ENCODE data around the gene EPHA6.
A peak's percentile ranks its signal among the peaks of the same experiment; 100 is the strongest.

Gene EPHA6

GRCh38 chr3:97689962-97690361 lies 875.6 kb downstream of the EPHA6 start:
- no peak for DNase-seq (ENCODE audit: low read depth in 1 of 2, low spot score in 1 of 2)

GRCh38 chr3:97691354-97691753 lies 877.0 kb downstream of the EPHA6 start:
- no peak for DNase-seq (ENCODE audit: low read depth in 1 of 2, low spot score in 1 of 2)

GRCh38 chr3:97692389-97692788 lies 878.0 kb downstream of the EPHA6 start:
- DNase-seq (ENCODE audit: low read depth in 1 of 2, low spot score in 1 of 2) = no peak

- DNase-seq (ENCODE audit: low read depth in 1 of 2, low spot score in 1 of 2) = no peak
These were observed 878.4 kb downstream of the EPHA6 start for GRCh38 chr3:97692831-97693230.

GRCh38 chr3:97694876-97695275 lies 880.5 kb downstream of the EPHA6 start:
- DNase-seq (ENCODE audit: low read depth in 1 of 2, low spot score in 1 of 2) = no peak

- DNase-seq (ENCODE audit: low read depth in 1 of 2, low spot score in 1 of 2) = no peak
These were observed 884.3 kb downstream of the EPHA6 start for GRCh38 chr3:97698691-97699090.

GRCh38 chr3:97699889-97700288 lies 885.5 kb downstream of the EPHA6 start:
- no peak for DNase-seq (ENCODE audit: low read depth in 1 of 2, low spot score in 1 of 2)

- no peak for DNase-seq (ENCODE audit: low read depth in 1 of 2, low spot score in 1 of 2)
These were observed 891.4 kb downstream of the EPHA6 start for GRCh38 chr3:97705764-97706163.

GRCh38 chr3:97706226-97706625 lies 891.8 kb downstream of the EPHA6 start:
- DNase-seq (ENCODE audit: low read depth in 1 of 2, low spot score in 1 of 2) = no peak

GRCh38 chr3:97711654-97712053 lies 897.3 kb downstream of the EPHA6 start:
- DNase-seq (ENCODE audit: low read depth in 1 of 2, low spot score in 1 of 2) = no peak

- DNase-seq (ENCODE audit: low read depth in 1 of 2, low spot score in 1 of 2) = no peak
These were observed 898.5 kb downstream of the EPHA6 start for GRCh38 chr3:97712919-97713318.

- no peak for DNase-seq (ENCODE audit: low read depth in 1 of 2, low spot score in 1 of 2)
These were observed 899.2 kb downstream of the EPHA6 start for GRCh38 chr3:97713634-97714033.

GRCh38 chr3:97719156-97719821 lies 904.9 kb downstream of the EPHA6 start:
- peak; percentile 17 to 45 for DNase-seq (ENCODE audit: low read depth in 1 of 2, low spot score in 1 of 2)

GRCh38 chr3:97720417-97720816 lies 906.0 kb downstream of the EPHA6 start:
- no peak for DNase-seq (ENCODE audit: low read depth in 1 of 2, low spot score in 1 of 2)

- DNase-seq (ENCODE audit: low read depth in 1 of 2, low spot score in 1 of 2) = no peak
These were observed 907.1 kb downstream of the EPHA6 start for GRCh38 chr3:97721446-97721845.

- no peak for DNase-seq (ENCODE audit: low read depth in 1 of 2, low spot score in 1 of 2)
These were observed 922.5 kb downstream of the EPHA6 start for GRCh38 chr3:97736928-97737327.

- DNase-seq (ENCODE audit: low read depth in 1 of 2, low spot score in 1 of 2) = no peak
These were observed 924.4 kb downstream of the EPHA6 start for GRCh38 chr3:97738761-97739160.

GRCh38 chr3:97742036-97742435 lies 927.6 kb downstream of the EPHA6 start:
- no peak for DNase-seq (ENCODE audit: low read depth in 1 of 2, low spot score in 1 of 2)

- DNase-seq (ENCODE audit: low read depth in 1 of 2, low spot score in 1 of 2) = no peak
These were observed 929.9 kb downstream of the EPHA6 start for GRCh38 chr3:97744289-97744688.

GRCh38 chr3:97763586-97764406 lies 949.4 kb downstream of the EPHA6 start:
- DNase-seq (ENCODE audit: low read depth in 1 of 2, low spot score in 1 of 2) = no peak

GRCh38 chr3:97764407-97765238 lies 950.2 kb downstream of the EPHA6 start, which contains the start of gene ARL6:
TSS of gene ARL6 (plus strand) at chr3:97764758. CDS start at chr3:97768108, 3,350 bp downstream.
- DNase-seq (ENCODE audit: low read depth in 1 of 2, low spot score in 1 of 2) = peak; percentile 34 to 45

GRCh38 chr3:97765336-97765735 lies 950.9 kb downstream of the EPHA6 start:
- no peak for DNase-seq (ENCODE audit: low read depth in 1 of 2, low spot score in 1 of 2)
